ENCODE data around the gene P2RX4.

Gene P2RX4

GRCh38 chr12:121212875-121213274, 2.9 kb downstream of the P2RX4 start:
- Histone ChIP-seq H3K27ac (no peak overlapping the region), H3K4me1 (ENCODE audit: control insufficient read depth in 1 of 2, insufficient read depth in 1 of 2, low read depth in 1 of 2, low read length in 1 of 2) (peaks cover 10 to 14% of the 10 kb centered on the region in 2 experiments), H3K27me3 (no peaks in the 10 kb centered on the region), H3K4me3 (ENCODE audit: low read depth in 1 of 2, low read length in 1 of 2) (no peak overlapping the region), H3K36me3 (peaks cover 2% of the 10 kb centered on the region), H3K9me3 (no peaks in the 10 kb centered on the region)
- no peak for TF ChIP-seq CTCF (IDR thresholded peaks at IDR 0.05)

DNA sequence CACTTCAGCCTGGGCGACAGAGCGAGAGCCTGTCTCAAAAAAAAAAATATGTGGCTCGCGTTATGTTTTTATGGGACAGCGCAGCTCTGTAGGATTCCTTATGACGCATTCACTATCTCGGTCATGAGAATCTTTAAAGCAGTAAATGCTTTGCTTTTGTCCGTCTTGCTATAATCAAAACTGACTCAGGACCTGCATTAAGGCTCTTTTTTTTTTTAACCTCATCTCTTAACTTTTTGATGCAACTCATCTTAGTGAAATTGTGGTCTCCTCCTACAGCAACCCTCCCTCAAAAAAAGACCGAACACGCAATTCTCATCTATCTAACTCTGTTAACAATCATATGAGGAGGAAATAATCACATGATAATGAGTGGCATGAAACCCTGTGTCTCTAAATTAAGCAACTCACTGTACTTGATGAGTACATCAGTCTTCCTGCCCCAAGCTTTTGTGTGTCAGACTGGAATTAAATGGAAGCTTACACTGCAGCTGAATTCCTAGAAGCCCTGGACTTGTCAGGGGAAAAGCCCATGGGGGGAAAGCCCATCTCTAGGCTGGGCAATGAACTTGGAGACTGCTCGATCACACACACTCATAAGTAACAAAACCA, 4.3 kb downstream of the P2RX4 start:
- H3K9me3 ChIP-seq, result no peaks in the 10 kb centered on the region
- peaks cover 10 to 14% of the 10 kb centered on the region in 2 experiments for H3K4me1 ChIP-seq (ENCODE audit: control insufficient read depth in 1 of 2, insufficient read depth in 1 of 2, low read depth in 1 of 2, low read length in 1 of 2)
- no peaks in the 10 kb centered on the region for H3K27me3 ChIP-seq
- H3K27ac ChIP-seq, result no peak overlapping the region
- H3K36me3 ChIP-seq, result peaks cover 4% of the 10 kb centered on the region
- H3K4me3 ChIP-seq (ENCODE audit: low read depth in 1 of 2, low read length in 1 of 2), result no peak overlapping the region
- TF ChIP-seq CTCF (IDR thresholded peaks at IDR 0.05), result no peak

DNA sequence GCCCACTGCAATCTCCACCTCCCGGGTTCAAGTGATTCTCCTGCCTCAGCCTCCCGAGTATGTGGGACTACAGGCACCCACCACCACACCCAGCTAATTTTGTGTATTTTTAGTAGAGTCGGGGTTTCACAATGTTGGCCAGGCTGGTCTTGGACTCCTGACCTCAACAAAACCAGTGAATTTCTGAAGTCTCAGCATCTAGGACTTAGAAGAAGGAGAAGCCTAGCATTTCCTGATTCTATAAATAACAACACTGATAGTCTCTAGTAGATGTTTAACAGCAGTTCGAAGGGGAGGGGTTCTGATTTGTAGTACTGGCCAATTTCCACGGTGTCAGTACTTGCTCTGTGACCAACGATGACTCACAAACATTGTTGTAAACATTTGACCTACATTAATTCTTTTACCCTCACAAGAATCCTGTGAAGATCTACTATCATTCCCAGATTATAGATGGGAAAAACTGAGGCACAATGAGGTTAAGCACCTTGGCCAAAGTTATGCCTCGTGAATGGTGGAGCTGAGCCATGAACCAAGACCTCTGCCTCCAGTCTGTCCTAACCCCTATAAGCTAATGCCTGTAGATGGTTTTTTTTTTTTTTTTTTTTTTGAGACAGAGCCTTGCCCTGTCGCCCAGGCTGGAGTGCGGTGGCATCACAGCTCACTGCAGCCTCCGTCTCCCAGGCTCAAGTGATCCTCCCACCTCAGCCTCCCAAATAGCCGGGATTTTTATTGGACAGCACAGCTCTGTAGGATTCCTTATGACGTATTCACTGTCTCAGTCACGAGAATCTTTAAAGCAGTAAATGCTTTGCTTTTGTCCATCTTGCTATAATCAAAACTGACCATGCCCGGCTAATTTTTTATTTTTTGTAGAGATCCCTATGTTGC, 5.2 kb downstream of the P2RX4 start:
- peaks cover 4% of the 10 kb centered on the region for H3K36me3 ChIP-seq
- H3K27ac ChIP-seq, result no peak overlapping the region
- H3K9me3 ChIP-seq, result no peaks in the 10 kb centered on the region
- no peak for TF ChIP-seq CTCF (IDR thresholded peaks at IDR 0.05)
- peaks cover 10 to 11% of the 10 kb centered on the region in 2 experiments for H3K4me1 ChIP-seq (ENCODE audit: control insufficient read depth in 1 of 2, insufficient read depth in 1 of 2, low read depth in 1 of 2, low read length in 1 of 2)
- no peak overlapping the region for H3K4me3 ChIP-seq (ENCODE audit: low read depth in 1 of 2, low read length in 1 of 2)
- no peaks in the 10 kb centered on the region for H3K27me3 ChIP-seq

DNA sequence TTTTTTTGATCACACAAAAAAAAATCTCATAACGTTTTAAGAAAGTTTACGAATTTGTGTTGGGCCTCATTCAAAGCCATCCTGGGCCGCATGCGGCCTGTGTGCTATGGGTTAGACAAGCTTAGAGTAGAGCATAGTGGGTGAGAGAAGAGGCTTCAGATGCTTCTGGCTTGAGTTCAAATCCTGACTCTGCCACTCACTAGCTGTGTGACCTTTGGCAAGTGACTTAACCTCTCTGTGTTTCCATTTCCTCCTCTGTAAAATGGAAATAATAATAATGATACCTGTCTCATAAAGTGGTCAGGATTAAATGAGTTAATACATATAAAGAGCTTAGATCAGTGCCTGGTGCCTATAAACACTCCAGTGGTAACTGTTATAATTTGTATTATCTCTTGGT, 6.2 kb downstream of the P2RX4 start:
- H3K9me3 ChIP-seq, result no peaks in the 10 kb centered on the region

DNA sequence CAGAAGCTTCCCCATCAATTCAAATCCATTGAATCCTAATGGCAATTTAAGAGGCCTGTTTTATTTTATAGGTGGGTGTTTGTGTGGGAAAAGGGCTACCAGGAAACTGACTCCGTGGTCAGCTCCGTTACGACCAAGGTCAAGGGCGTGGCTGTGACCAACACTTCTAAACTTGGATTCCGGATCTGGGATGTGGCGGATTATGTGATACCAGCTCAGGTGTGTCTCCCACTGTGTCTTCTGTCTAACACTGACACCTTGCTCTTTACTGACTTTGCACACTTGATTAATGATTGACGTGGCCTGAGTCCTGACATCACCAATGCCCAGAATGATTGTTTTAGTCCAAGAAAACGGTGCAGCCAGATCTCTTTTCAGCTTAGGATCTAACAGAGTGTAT, 7.1 kb downstream of the P2RX4 start:
- no peak overlapping the region for H3K4me3 ChIP-seq (ENCODE audit: low read depth in 1 of 2, low read length in 1 of 2)
- TF ChIP-seq CTCF (IDR thresholded peaks at IDR 0.05), result no peak
- H3K27me3 ChIP-seq, result no peaks in the 10 kb centered on the region
- H3K27ac ChIP-seq, result no peak overlapping the region
- peaks cover 7 to 10% of the 10 kb centered on the region in 2 experiments for H3K4me1 ChIP-seq (ENCODE audit: control insufficient read depth in 1 of 2, insufficient read depth in 1 of 2, low read depth in 1 of 2, low read length in 1 of 2)
- peaks cover 4% of the 10 kb centered on the region for H3K36me3 ChIP-seq
- H3K9me3 ChIP-seq, result no peaks in the 10 kb centered on the region

More for the DNA sequence above, 6.2 kb downstream of the P2RX4 start:
- no peak for TF ChIP-seq CTCF (IDR thresholded peaks at IDR 0.05)
- H3K4me3 ChIP-seq (ENCODE audit: low read depth in 1 of 2, low read length in 1 of 2), result no peak overlapping the region
- H3K4me1 ChIP-seq (ENCODE audit: control insufficient read depth in 1 of 2, insufficient read depth in 1 of 2, low read depth in 1 of 2, low read length in 1 of 2), result peaks cover 7 to 10% of the 10 kb centered on the region in 2 experiments
- no peaks in the 10 kb centered on the region for H3K27me3 ChIP-seq
- H3K36me3 ChIP-seq, result peaks cover 4% of the 10 kb centered on the region
- no peak overlapping the region for H3K27ac ChIP-seq
